OCI-LY3 (cell line): ENCODE results near the gene LRBA.

Experiments used
- H2AFZ ChIP-seq: fragments of 200-600, 300-600 bp; shearing (Covaris generic); 2 replicates; pipeline ENCODE4 v1.6.0; 2014; ENCODE audit warnings: antibody characterized with exemption, low read depth, low read length
- H3K27ac ChIP-seq: fragments of 200-600, 300-600 bp; sonication (generic); 2 replicates; pipeline ENCODE4 v1.5.1; 2014; ENCODE audit warnings: mild to moderate bottlenecking, low read length, moderate library complexity, mixed read lengths
- H3K27me3 ChIP-seq: fragments of 200-600, 300-600 bp; sonication (generic); 2 replicates; pipeline ENCODE4 v1.6.1; 2014; ENCODE audit warnings: low read depth, low read length, mixed read lengths
- H3K36me3 ChIP-seq: fragments of 200-600, 300-600 bp; sonication (generic); replicated peaks from 2 replicates; pipeline ENCODE3; 2014; ENCODE audit warnings: low read depth, low read length, mixed read lengths
- H3K4me1 ChIP-seq: fragments of 300-600, 200-600 bp; sonication (generic); 2 replicates; pipeline ENCODE4 v1.6.1; 2014; ENCODE audit warnings: low read length, mixed read lengths
- H3K4me2 ChIP-seq: fragments of 200-600, 300-600 bp; sonication (generic); 2 replicates; pipeline ENCODE4 v1.6.1; 2014; ENCODE audit warnings: low read length, mixed read lengths
- H3K4me3 ChIP-seq: fragments of 300-600, 200-600 bp; sonication (generic); 2 replicates; pipeline ENCODE4 v1.5.1; 2014; ENCODE audit warnings: antibody characterized with exemption, mild to moderate bottlenecking, low read length, moderate library complexity
- H3K79me2 ChIP-seq: fragments of 300-600, 200-600 bp; shearing (Covaris generic); 2 replicates; pipeline ENCODE4 v1.6.1; 2014; ENCODE audit warnings: mild to moderate bottlenecking, low read length, mixed read lengths
- H3K9ac ChIP-seq: fragments of 300-600, 200-600 bp; shearing (Covaris generic); 2 replicates; pipeline ENCODE4 v1.6.0; 2014; ENCODE audit warnings: mild to moderate bottlenecking, low read length, moderate library complexity
- H3K9me3 ChIP-seq: fragments of 200-600, 300-600 bp; shearing (Covaris generic); 2 replicates; pipeline ENCODE4 v1.6.1; 2014; ENCODE audit warnings: low read length, mixed read lengths; ENCODE audit not compliant: insufficient read depth
- H4K20me1 ChIP-seq: fragments of 200-600, 300-600 bp; sonication (generic); 2 replicates; pipeline ENCODE4 v1.6.1; 2016; ENCODE audit warnings: low read length, mixed read lengths; ENCODE audit not compliant: insufficient read depth
- CTCF ChIP-seq: fragments of 200-600, 300-600 bp; sonication (generic); IDR thresholded peaks from 2 replicates; pipeline ENCODE4 v1.5.1; 2014; ENCODE audit warnings: antibody characterized with exemption, low read length, low read depth
- EZH2phosphoT487 ChIP-seq: fragments of 200-600 bp; shearing (Covaris generic); IDR thresholded peaks from 2 replicates; pipeline ENCODE4 v1.6.1; 2018; ENCODE audit warnings: antibody characterized with exemption, mixed run types, low read depth

LRBA gene

GRCh38 chr4:150801833-150802232, 213.3 kb downstream of the LRBA start:
- no peak overlapping the region for H3K9ac ChIP-seq
- peaks cover 6% of the 10 kb centered on the region for H3K4me1 ChIP-seq
- H2AFZ ChIP-seq: no peak overlapping the region
- no peak overlapping the region for H3K27ac ChIP-seq
- TF ChIP-seq CTCF (no peak), EZH2phosphoT487 (no peak)
- H3K4me3 ChIP-seq: no peak overlapping the region
- no peaks in the 10 kb centered on the region for H3K9me3 ChIP-seq
- H4K20me1 ChIP-seq: no peaks in the 10 kb centered on the region
- H3K36me3 ChIP-seq: no peaks in the 10 kb centered on the region
- H3K79me2 ChIP-seq: no peaks in the 10 kb centered on the region
- H3K27me3 ChIP-seq: no peaks in the 10 kb centered on the region
- no peak overlapping the region for H3K4me2 ChIP-seq

GRCh38 chr4:150799207-150799606, 215.9 kb downstream of the LRBA start:
- Histone ChIP-seq H2AFZ (no peak overlapping the region), H4K20me1 (no peaks in the 10 kb centered on the region)
- TF ChIP-seq CTCF (peak; percentile 42), EZH2phosphoT487 (no peak)

GRCh38 chr4:150794706-150795105, 220.4 kb downstream of the LRBA start:
- H3K27me3 ChIP-seq: no peaks in the 10 kb centered on the region
- H3K4me2 ChIP-seq: no peak overlapping the region
- H2AFZ ChIP-seq: no peak overlapping the region
- no peak overlapping the region for H3K9ac ChIP-seq
- TF ChIP-seq EZH2phosphoT487: no peak
- no peak for TF ChIP-seq CTCF
- H3K36me3 ChIP-seq: no peaks in the 10 kb centered on the region
- H3K27ac ChIP-seq: no peak overlapping the region
- no peak overlapping the region for H3K4me3 ChIP-seq
- H3K79me2 ChIP-seq: no peaks in the 10 kb centered on the region
- H3K9me3 ChIP-seq: no peaks in the 10 kb centered on the region
- H3K4me1 ChIP-seq: peaks cover 6% of the 10 kb centered on the region
- no peaks in the 10 kb centered on the region for H4K20me1 ChIP-seq

More at GRCh38 chr4:150799207-150799606, 215.9 kb downstream of the LRBA start:
- Histone ChIP-seq H3K9me3 (no peaks in the 10 kb centered on the region), H3K27me3 (no peaks in the 10 kb centered on the region), H3K9ac (no peak overlapping the region), H3K79me2 (no peaks in the 10 kb centered on the region), H3K27ac (no peak overlapping the region), H3K4me2 (no peak overlapping the region), H3K4me1 (peaks cover 6% of the 10 kb centered on the region), H3K4me3 (no peak overlapping the region), H3K36me3 (no peaks in the 10 kb centered on the region)

- no peaks in the 10 kb centered on the region for H4K20me1 ChIP-seq
- no peaks in the 10 kb centered on the region for H3K36me3 ChIP-seq
- no peaks in the 10 kb centered on the region for H3K27me3 ChIP-seq
- no peak overlapping the region for H3K9ac ChIP-seq
- no peaks in the 10 kb centered on the region for H3K79me2 ChIP-seq
- H3K4me1 ChIP-seq: no peaks in the 10 kb centered on the region
- no peak overlapping the region for H2AFZ ChIP-seq
- H3K27ac ChIP-seq: no peak overlapping the region
- no peak overlapping the region for H3K4me2 ChIP-seq
- H3K4me3 ChIP-seq: no peak overlapping the region
- no peaks in the 10 kb centered on the region for H3K9me3 ChIP-seq
- TF ChIP-seq CTCF (no peak), EZH2phosphoT487 (no peak)
Observed at GRCh38 chr4:150789864-150790263, 225.2 kb downstream of the LRBA start.
